Measurements from ENCODE around the gene LMO1. TPM values are rescaled to one million over a fixed set of nuclear protein-coding genes. Genes with fewer than 3 reads are reported as not detected.

The LMO1 gene
- total and polyA plus RNA-seq, 9 of the 15 experiments (the other 6 are each of a cell fraction or from before 2014, with no cell fraction given) = not detected

DNA sequence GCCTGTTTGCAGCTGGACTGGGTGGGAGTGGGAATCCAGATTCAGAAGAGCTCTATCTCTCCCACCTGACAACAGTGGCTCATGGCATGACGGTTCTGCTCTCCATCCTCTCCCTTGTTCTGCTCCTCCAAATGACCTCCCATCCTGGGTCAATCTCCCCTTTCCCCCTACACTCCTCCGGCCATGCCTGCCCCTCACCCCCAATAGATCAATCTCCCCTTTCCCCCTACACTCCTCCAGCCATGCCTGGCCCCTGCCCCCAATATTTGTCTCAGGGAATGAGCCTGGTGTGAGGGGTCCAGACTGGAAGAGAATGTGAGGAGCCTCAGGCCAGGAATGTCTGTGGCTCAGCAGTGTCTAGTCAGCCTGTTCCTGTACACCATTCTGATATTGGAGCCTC lies 64.0 kb downstream of the LMO1 start (continued):
- TF ChIP-seq ZNF197 (CRISPR knock-in tag; IDR thresholded peaks at IDR 0.05; ENCODE audit: low read depth) (no peak), BDP1 (IDR thresholded peaks at IDR 0.05; ENCODE audit: insufficient read depth, insufficient read length) (no peak)

DNA sequence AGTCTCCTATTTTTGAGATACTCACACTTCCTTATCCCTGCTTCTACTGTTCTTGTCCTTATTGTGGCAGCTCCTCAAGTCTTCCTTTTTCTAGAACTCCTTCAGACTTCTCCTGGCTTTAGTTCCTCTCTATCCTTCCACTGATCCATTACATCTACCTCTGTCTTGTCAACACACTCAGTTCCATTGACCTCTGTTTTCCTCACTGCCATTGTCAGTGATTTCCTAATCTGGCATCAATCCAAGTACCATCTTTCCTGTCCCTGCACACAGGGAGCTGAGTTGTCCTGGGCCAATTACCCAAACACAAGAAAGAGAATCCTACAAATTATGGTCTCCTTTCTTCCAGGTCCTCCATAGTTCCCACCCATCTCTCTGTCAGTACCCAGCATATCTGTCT lies 66.9 kb downstream of the LMO1 start:
- ChIA-PET CTCF (ENCODE audit: low intra/inter-chr PET ratio) (interaction anchor here (0.7 kb wide), 1 partner anchor 36 kb away, joined by 3 read pairs; no protein-coding TSS in a partner anchor), POLR2A (interaction anchor here (0.8 to 2.2 kb wide), 2 partner anchors 10 to 27 kb away, joined by 3 to 4 read pairs; no protein-coding TSS in a partner anchor)
- in situ Hi-C loops (cut with MboI) = no loop called here
- Histone ChIP-seq H3K4me3 (no peak overlapping the region), H4K20me1 (replicated peaks; ENCODE audit: control insufficient read depth, insufficient read depth, low read length) (peaks cover 9% of the 10 kb centered on the region), H3K27me3 (ENCODE audit: control insufficient read depth in 2 of 2, insufficient read depth in 2 of 2, low read length in 2 of 2) (peaks cover 0 to 6% of the 10 kb centered on the region in 2 experiments; a peak in 1 of 5 replicates), H3K4me2 (ENCODE audit: insufficient read depth, low read length) (no peak overlapping the region), H3K36me3 (ENCODE audit: control insufficient read depth, insufficient read depth, low read length) (no peaks in the 10 kb centered on the region), H3K9me1 (ENCODE audit: control insufficient read depth, insufficient read depth, low read length) (no peaks in the 10 kb centered on the region), H3K9ac (ENCODE audit: insufficient read depth in 1 of 2, low read depth in 2 of 2, low read length in 2 of 2) (no peak overlapping the region), H3K4me1 (replicated peaks in 1 of 2; ENCODE audit: control insufficient read depth in 2 of 2, insufficient read depth in 2 of 2, low read length in 2 of 2) (peaks cover 0 to 3% of the 10 kb centered on the region in 2 experiments; a peak in 2 of 5 replicates), H3K79me2 (ENCODE audit: control insufficient read depth, insufficient read depth, low read length) (no peaks in the 10 kb centered on the region), H2AFZ (ENCODE audit: low read depth, low read length) (no peak overlapping the region), H3K27ac (ENCODE audit: extremely low read depth, low read depth, low read length) (no peak overlapping the region), H3K9me3 (replicated peaks; ENCODE audit: control insufficient read depth, insufficient read depth, low read depth, low read length) (no peaks in the 10 kb centered on the region)
- intact Hi-C loops (cut with micrococcal nuclease) = loop anchor here (10.0 kb wide), 1 partner anchor 368 kb away; no protein-coding TSS in a partner anchor
- ATAC-seq = no peak
- no TSS peak for BruUV-seq (replicated peaks)
- FAIRE-seq = no peak
- TF ChIP-seq, protein P1, sequence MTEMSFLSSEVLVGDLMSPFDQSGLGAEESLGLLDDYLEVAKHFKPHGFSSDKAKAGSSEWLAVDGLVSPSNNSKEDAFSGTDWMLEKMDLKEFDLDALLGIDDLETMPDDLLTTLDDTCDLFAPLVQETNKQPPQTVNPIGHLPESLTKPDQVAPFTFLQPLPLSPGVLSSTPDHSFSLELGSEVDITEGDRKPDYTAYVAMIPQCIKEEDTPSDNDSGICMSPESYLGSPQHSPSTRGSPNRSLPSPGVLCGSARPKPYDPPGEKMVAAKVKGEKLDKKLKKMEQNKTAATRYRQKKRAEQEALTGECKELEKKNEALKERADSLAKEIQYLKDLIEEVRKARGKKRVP (CRISPR knock-in tag; IDR thresholded peaks at IDR 0.05) = no peak
- peak; percentile 37 for TF ChIP-seq NFIC (IDR thresholded peaks at IDR 0.05)
- TF ChIP-seq ZBTB17 (CRISPR knock-in tag; IDR thresholded peaks at IDR 0.05) = no peak
- no peak for DNase-seq (ENCODE audit: extremely low read depth in 1 of 4, low spot score in 3 of 4)
